HuH-7.5 (cell line): Measurements from ENCODE around the gene GPR155.
"Not testable (repeated sequence)": the region's sequence is repeated elsewhere in the genome, so short reads cannot be mapped to it uniquely, and the experiment has no call there.

ENCODE experiments used
- DNase-seq: peaks from one replicate; pipeline ENCODE4 v3.0.0; 2011; ENCODE audit warnings: low spot score

GPR155 gene

DNA sequence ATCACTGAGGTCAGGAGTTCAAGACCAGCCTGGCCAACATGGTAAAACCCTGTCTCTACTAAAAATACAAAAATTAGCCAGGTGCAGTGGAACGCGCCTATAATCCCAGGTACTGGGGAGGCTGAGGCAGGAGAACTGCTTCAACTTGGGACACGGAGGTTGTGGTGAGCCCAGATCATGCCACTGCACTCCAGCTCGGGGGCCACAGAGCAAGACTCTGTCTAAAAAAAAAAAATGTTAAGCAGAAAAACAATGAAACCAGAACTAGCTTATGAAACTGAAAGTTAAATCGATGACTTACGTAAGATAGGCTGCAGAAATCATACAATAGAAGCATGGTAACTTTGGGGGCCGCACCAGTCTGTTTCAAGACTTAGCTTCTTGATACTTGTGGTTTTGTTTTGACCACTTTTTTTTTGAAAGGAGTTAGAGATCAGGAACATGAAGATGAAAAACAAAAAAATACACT lies 6.2 kb upstream of the GPR155 start:
- no peak for DNase-seq

DNA sequence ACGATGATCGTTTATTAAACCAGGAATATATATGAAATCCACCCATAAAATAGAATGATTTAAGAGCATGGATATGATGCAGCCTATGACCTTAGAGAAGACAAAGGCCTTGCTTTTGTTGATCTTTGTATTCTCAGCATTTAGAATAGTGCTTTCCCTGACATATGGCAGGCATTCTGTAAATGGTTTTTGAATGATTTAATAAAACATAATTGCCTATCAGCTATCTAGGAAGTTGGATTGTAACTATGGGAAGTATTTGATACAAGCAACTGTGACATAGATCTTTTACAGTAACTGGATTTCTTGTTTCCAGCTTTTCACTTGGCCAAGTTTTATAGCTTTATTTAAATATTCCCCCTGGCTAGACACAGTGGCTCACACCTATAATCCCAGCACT lies 5.1 kb upstream of the GPR155 start:
- no peak for DNase-seq

DNA sequence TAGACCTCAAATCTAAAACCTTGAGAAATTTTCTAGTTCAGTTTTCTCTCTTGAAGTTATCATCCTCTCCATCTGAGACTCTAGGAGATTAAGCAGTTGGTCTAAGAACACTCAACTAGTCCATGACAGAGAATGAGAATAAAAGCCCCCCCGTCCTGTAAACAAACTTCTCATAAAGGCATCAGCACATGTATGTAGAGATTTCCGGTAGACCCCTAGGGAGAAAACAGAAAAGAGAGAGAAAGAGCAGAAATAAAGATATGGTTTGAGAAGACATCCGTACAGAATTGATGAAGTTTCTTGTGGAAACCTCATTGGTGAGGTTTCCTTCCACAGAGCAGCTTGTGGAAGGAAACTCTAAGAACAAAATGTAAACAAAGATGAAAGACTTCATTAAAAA lies 3.2 kb upstream of the GPR155 start:
- DNase-seq = no peak

DNA sequence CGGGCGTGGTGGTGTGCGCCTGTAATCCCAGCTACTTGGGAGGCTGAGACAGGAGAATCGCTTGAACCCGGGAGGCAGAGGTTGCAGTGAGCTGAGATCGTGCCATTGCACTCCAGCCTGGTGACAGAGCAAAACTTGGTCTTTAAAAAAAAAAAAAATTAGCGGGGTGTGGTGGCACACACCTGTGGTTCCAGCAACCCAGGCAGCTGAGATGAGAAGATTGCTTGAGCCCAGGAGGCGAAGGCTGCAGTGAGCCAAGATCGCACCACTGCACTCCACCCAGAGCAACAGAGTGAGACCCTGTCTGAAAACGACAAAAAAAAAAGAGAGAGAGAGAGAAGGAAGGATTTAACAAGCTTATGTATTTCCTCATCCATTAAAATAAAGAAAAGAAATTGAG lies 2.7 kb upstream of the GPR155 start:
- DNase-seq = not testable (repeated sequence)

DNA sequence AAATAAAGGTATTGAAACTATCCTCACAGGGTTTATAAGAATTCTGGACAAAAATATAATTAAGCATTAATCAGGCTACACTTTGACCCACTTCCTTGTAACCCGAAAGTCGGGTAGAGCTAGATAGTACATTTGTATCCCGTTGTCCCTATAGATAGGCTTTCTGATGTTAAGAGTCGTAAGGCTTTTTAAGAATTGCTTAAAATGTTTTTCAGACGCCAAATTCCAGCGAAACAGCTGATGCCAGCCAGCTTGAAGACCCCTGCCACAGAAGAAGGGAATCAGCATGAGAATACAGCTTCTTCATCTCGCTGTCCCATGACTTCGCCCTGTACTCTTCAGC lies 962 bp upstream of the GPR155 start:
- no peak for DNase-seq

DNA sequence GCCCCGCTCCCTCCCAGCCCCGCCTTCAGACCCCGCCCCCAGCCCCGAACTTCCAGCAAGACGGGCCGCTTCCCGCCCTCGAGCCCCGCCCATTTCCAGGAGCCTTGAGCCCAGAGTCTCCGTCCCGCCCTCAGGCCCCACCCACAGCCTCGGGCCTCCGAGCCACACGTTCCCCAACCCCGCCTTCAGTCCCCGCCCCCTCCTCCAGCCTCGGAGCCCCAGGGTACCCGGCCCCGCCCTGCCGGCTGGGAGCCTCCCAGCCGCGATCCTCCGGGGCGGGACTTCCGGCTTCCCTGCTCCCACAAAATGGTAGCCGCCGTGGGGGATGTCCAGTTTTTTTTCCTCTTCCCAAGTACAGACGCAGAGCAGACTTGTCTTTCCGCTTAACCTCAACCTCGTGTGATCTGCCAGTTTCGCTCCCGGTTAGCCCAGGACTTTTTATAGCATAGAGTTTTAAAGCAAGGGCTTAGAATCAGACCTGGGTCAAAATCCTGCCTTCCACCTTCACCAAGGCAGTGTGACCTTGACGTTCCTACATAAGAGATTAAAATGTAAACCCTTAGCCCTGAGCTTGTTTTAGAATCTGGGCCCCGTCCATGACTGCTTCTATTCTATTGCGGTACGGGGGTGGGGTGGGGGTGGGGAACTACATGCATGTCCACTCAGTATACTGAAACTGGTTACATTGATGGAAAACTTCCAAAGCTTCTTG lies 435 bp upstream of the GPR155 start:
- DNase-seq = peak; percentile 83

DNA sequence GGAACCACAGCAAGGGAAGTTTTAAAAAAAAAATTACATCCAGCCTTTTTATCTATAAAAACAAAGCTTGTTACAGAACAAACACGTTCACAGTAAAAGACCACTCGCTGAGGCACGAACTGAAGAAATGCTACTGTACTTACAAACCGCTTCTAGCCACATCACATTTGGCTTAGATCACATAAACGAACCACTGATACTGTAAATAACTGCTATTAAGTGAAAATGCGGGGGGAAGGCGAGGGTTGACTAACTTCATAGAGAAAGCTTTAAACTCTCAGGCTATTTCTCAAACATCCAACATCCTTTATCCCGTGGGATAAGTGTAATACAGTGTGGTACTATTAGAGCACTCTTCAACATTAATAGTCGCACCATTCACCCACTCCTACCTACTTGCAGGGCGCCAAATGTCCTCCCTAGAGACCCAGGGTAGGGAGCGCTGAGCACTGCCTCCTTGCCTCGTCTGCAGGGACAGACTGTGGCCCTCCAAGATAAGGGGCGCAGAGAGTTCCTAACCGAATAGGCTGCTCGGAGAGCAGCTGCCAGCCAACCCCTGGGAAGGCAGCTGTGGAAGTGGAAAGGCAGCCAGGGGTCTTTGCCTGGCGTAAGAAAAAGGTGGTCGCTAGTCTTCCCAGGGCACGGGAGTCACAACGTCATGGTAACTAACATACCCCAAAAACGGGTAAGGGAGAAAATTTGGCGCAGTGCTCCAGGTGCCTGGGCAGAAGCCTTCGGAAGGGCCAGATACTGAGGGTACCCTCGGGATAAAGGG lies 854 bp downstream of the GPR155 start:
- no peak for DNase-seq

DNA sequence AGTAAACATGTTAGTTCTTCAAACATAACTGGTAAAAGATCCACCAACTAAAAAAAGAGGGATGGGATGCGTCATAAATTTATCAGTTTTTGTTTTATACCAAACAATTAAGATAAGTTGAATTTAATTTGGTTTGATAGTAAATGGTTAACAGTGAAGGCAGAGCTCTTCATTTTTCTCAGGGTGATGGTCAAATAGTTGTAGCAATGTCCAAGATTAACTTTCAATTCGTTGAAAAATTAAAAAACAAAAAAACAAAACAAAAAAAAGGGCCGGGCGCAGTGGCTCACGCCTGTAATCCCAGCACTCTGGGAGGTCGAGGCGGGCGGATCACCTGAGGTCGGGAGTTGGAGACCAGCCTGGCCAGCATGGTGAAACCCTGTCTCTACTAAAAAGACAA lies 1.8 kb downstream of the GPR155 start:
- not testable (repeated sequence) for DNase-seq

DNA sequence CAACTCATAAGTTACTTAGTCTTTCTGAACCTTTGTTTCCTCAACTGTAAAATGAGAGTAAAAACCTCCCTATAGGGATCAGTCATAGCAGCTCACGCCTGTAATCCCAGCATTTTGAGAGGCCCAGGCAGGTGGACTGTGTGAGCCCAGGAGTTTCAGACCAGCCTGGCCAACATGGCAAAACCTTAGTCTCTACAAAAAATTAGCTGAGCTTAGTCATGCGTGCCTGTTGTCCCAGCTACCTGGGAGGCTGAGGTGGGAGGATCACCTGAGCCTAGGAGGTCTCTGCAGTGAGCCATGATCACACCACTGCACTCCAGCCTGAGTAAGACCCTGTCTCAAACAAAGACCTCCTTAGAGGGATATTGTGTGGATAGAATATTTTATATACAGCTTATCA lies 2.3 kb downstream of the GPR155 start:
- DNase-seq = no peak

DNA sequence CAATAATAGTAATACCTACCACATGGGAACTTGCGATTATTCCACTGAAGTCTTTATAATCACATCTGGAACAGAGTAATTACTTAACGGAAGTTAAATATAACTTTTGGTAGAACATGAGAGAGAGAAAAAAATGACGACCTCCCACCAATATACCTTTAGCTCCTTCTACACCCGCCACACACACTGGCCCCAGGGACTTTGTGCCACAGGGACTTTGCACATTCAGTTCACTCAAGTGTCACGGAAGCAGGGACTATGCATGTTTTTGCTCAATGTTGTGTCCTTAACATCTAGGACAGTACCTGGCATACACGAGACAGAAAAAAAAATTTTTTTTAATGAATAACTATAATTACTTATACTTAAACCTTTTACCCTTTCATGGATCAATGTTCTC lies 4.0 kb downstream of the GPR155 start:
- DNase-seq = no peak

DNA sequence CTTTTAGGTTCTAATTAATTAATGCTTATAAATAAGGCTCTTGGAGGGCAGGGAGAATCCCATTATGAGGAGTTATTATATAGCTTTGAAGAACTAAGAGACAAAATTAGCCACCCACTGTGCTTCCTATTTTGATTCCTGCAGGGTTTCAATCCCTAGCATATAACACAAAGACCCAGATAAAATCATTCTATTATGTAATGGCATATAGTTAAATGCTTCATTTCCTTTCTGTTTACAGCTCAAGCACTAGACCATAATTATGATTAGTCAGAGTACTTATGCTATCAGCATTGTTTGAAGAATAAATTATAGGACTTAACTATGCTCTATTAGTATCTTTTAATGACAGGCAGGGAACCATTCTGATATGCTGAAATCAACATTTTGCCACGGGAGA lies 9.1 kb downstream of the GPR155 start:
- no peak for DNase-seq

DNA sequence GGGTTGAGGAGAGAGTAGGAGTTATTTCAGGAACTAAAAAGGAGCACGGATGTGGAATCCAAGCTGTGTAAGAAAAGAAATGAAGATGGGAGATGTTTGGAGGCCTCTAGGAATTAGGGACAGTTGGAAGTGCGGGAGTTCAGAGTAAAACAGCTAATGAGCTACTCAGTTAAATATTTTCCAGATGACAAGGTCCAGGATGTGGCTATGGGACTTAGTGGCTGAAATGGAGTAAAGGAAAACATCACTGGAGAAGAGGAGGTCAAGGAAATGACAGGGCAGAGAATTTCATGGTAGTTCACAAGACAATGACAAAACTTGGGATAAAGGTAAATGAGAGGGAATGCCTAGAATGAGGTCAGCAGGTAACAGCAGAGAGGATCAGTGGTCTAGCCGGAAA lies 13.0 kb downstream of the GPR155 start:
- no peak for DNase-seq

DNA sequence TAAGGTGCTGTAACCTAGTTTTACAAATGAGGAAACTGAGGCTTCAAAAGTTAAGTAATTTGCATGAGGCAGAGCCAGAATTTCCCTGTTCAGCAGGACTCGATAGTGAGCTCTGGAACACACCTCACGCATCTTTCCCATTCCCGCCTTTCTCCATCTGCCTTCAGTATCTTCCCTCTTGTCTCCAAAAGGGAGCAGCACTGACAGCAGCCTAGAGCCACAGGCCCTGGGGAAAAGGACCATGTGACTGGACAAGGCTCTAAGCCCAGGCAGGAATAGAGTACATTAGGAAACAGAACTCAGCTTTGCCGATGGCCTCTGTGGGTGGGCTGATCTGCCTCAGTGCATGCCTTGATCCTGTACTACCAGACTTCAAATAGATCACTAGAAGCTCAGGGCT lies 21.5 kb downstream of the GPR155 start:
- DNase-seq = no peak

DNA sequence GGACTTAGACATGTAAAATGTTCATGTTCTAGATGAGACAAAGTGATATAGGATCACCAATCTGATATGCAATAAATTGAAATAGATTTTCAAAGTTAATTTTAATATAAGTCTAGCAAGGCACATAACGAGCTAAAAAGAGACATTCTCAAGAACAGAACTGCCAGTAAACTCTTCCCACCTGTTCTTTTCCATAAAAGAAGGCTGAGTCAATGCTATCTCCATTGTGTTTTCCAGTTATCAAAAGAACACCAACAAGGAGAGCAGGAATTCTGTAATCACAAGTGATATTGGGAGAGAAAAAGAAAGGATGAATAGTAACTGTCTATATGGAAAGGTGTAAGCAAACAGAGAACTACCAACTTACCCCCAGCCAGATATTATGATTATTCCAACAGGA lies 25.6 kb downstream of the GPR155 start:
- DNase-seq = no peak

DNA sequence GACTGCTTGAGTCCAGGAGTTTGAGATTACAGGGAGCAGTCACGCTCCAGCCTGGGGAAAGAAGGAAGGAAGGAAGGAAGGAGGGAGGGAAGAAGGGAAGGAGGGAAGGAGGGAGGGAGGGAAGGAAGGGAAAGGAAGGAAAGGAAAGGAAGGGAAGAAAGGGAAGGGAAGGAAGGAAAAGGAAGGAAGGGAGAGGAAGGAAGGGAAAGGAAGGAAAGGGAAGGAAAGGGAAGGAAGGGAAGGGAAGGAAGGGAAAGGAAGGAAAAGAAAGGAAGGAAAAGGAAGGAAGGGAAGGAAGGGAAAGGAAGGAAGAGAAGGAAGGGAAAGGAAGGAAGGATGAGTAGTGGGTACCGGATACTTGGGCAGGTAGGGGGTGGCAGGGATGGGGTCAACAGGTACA lies 32.3 kb downstream of the GPR155 start:
- DNase-seq = no peak

DNA sequence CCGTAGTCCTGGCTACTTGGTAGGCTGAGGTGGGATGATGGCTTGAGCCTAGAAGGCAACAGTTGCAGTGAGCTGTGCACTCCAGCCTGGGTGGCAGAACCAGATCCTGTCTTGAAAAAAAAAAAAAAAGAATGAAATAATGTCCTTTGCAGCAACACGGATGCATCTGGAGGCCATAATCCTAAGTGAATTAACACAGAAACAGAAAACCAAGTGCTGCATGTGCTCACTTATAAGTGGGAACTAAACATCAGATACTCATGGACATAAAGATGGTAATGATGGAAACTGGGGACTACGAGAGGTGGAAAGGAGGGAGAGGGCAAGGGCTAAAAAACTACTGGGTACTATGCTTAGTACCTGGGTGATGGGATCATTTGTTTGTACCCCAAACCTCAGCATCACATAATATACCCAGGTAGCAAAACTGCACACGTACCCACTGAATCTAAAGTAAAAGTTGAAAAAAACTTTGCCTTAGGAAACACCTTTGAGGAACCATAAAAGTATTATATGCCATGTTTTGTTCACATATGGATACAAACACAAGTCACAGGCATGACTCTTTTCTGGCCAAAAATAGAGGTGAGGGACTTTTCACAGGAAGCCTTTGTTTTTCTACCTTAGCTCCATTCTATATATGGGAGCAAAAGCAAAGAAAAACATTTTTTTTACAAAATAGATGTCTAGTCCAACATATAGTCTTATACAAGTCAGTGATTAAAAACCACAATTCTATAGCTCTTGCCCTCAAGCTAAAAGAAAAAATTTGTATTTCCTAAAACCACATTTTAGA lies 36.6 kb downstream of the GPR155 start:
- DNase-seq = no peak

DNA sequence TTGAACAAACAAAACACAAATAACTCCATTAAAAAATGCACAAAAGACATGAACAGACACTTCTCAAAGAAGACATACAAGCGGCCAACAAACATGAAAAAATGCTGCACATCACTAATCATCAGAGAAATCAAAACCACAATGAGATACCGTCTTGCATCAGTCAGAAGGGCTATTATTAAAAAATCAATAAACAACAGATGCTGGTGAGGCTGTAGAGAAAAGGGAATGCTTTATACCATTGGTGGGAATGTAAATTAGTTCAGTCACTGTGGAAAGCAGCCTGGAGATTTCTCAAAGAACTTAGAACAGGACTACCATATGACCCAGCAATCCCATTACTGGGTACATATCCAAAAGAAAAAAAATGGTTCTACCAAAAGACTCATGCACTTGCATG lies 37.8 kb downstream of the GPR155 start:
- DNase-seq = no peak

DNA sequence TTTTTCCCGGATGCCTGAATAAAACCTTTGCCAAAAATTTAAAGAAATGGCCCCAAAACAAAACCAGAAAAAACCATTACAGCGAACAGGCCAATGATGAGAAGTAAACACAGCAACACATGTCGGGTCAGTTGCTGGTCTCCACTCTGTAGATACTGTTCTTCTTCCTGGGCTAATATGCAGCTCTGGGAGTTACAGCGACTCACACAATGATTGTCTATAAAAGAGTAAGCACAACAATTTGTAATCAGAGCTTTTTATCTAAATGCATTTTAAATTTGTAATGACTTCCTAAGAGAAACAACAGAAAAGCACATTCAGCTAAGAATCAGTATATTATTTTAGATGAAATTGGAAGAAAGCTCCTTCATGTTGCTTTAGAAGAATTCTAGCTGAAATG lies 40.3 kb downstream of the GPR155 start:
- no peak for DNase-seq

DNA sequence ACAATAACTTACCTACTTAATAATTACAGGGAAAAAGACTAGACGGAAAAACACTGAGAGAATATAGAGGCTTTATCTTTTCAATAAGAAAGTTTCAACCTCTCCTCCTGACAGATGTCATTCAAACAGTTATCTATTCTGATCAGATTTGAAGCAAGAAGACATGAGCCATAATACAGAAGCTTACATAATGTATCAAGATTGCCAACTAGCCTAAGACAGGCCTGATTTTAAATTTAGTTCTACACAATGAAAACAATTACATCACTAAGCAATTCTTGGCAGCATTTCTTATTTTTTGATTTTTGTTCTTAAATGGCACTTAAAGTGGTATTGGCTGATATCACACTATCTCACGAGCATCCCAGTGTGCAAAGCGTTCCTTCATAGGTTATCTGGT lies 41.6 kb downstream of the GPR155 start:
- no peak for DNase-seq

DNA sequence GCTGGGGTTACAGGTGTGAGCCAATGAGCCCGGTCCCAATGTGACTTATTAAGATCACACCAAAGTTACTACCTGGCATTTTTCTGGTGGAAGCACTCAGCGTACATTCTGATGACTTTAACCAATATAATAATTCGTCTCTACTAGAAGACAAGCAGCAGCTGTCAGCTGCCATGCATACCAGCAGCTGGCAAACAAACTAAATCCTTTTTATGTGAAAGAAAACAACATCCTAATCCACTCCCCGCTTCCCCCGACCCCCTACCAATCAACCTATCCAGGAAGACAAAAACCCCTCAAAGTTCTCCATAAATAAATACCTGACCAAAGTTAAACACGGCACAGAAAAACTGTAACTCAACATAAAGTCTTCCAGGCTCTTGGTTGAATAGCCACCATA lies 42.1 kb downstream of the GPR155 start:
- DNase-seq = no peak

DNA sequence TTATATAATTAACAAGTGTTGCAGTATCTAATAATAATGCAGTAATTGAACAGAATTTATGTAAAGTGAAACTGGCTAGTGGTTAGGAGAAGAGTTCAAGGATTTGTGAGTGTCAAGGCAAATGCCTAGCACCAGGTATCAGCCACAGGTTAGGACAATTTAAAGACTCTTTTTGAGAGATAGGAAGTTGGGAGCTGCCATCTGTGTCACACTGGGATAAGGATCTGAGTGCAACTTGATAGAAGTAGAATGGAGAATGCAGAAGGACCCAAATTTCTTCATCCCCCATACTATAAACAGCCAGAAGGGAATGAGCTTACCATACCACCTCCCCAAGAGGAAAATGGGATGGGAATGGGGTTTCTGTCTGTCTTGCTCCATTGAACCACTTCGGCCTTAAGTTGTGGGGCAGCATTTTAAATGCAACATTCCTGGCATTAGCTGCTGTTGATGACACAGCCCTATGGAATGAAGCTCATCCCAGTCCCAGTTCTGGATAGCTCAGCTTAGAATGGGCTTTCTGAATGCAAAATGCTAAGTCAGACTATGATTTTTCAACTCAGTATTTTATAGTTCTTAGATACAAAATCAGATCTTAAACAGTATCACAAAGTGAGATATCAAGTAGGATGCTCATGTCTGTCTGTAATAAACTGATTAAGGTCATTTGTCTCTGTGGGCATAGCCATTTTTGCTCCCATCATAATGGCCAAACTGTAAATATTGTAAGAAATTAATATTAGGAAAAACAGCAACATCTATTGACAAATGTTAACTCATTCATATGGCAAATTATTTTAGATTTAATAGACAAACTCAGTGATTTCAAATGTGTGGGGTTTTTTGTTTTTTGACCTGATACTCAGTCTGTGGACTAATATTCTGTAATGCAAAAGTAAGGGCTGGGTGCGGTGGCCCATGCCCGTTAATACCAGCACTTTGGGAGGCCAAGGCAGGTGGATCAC lies 44.0 kb downstream of the GPR155 start:
- no peak for DNase-seq

DNA sequence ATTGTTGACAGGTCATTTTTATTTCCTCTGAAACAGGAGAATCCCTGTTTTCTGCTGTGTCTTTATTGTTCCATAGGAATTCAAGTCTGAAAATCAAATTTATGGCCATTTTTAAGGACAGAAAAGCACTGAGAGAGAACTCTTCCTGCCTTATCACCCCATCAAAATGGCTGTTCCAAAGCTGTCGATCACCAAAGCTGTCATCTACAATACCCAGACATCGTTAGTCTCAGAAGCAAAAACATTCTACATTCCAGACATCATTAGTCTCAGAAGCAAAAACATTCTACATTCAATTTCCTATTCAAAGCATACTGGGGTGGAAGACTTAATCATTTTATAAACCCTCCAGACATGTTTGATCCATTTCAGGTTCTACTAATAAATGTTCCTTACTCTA lies 46.9 kb downstream of the GPR155 start:
- DNase-seq = no peak
